Fibroblast of skin of back (primary cell): ENCODE measurements around the gene ZNF780A. TPM values are rescaled to one million over a fixed set of nuclear protein-coding genes. Genes with fewer than 3 reads are reported as not detected.
"Not testable (repeated sequence)": the region's sequence is repeated elsewhere in the genome, so short reads cannot be mapped to it uniquely, and the experiment has no call there.

Experiments
- DNase-seq: peaks from one replicate; pipeline ENCODE4 v3.0.0-alpha.2; 2013
- polyA plus RNA-seq, 2 experiments: library from polyadenylated mRNA; unstranded; fragments of 120-200 nt; gene quantifications; one replicate each; pipeline ENCODE4 v1.2.1, GENCODE V29; 2013; ENCODE audit not compliant: insufficient read length in 2 of 2

ZNF780A gene
- 5.7 TPM for polyA plus RNA-seq (2013, experiment 1 of 2; ENCODE audit: insufficient read length)
- polyA plus RNA-seq (2013, experiment 2 of 2; ENCODE audit: insufficient read length): 5.7 TPM

- peak; percentile 74 for DNase-seq
These were observed at the start of gene ZNF780A for GRCh38 chr19:40090241-40091204. Gene ZNF780A, minus strand, starts transcription at chr19:40090943. Its CDS starts 6,190 bp downstream, at chr19:40084753.

DNA sequence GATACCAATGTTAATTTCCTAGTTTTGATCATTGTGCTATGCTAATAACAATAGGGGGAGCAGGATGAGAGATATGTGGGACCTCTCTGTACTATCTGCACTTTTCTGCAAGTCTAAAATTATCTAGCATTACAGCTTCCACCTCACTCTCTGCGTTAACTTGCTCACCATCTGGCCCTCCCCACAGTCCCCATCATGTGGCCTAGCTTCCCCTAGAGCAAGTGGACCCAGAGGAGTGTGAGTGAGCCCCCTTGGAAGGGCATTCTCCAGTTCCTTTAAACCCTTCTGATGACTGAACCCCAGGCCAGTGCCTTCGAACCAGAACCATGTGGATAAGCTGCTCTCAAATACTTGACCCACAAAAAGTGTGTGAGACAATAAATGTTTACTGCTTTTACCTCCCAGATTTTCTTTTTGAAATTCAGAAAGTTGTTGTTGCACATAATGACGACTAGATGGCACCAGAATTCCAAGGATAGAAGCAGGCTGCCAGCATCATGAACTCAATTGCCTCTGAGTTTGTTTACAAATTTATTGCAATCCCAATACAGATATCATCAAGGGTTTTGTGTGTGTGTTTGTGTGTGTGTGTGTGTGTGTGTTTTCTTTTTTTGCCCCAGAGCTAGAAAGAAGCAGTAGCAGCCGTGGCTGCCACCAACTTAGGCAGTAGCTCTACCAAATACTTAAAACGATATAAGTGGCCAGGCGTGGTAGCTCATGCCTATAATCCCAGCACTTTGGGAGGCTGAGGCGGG is 49.0 kb upstream of the ZNF780A start:
- DNase-seq: peak; percentile 38

DNA sequence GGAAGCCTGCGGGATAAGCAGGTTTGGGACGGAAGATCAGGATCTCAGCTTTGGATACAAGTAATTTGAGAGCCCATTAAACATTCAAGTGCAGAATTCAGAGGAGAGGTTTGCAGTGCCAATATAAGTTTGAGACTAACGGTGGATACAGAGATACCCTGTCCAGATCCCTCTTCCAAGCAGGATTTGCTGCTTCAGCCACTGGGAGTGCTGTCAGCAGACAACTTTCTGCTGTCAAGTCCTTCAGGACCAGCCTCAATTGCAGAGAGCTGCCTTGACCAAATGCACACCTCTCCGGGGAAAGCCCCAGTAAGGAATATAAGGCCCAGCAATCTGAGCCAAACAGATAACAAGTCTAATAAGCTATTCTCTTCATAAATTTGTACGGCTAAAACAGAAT is 46.1 kb upstream of the ZNF780A start:
- DNase-seq: no peak

- DNase-seq: no peak
These were observed 44.1 kb upstream of the ZNF780A start for GRCh38 chr19:40134866-40135265.

- no peak for DNase-seq
These were observed 42.7 kb upstream of the ZNF780A start for GRCh38 chr19:40133491-40133890.

- no peak for DNase-seq
These were observed 39.3 kb upstream of the ZNF780A start for GRCh38 chr19:40130013-40130412.

DNA sequence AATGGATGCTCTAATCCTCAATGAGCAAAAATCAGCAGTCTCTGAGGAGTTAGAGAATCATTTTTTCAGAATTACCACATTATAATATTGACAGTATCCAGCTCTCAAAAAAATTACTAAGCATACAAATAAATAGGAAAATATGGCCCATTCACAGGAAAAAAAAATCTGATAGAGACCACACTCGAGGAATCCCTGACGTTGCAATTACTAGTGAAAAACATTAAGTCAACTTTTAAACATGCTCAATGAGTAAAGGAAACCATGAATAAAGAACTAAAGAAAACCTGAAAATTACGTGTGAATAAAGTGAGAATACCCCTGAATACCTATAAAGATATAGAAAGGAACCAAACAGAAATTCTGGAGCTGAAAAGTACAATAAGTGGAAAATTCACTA is 38.7 kb upstream of the ZNF780A start:
- DNase-seq: no peak

GRCh38 chr19:40128991-40129390 is 38.2 kb upstream of the ZNF780A start:
- DNase-seq: no peak

DNA sequence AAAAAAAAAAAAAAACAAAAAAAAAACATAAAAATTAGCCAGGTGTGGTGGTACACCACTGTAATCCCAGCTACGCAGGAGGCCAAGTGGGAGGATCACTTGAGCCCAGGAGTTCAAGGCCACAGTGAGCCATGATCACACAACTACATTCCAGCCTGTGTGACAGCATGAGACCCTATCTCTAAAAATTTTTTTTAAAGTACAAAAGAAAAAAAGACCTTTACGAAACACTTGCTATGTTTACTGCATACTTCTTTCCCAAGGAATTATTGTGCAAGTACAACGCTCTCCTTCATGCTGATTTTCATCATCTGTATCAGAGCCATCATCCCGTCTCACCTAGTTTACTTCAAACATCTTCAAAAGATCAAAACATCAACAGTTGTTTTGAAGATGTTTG is 28.6 kb upstream of the ZNF780A start:
- no peak for DNase-seq

GRCh38 chr19:40118638-40119037 is 27.9 kb upstream of the ZNF780A start:
- DNase-seq: not testable (repeated sequence)

DNA sequence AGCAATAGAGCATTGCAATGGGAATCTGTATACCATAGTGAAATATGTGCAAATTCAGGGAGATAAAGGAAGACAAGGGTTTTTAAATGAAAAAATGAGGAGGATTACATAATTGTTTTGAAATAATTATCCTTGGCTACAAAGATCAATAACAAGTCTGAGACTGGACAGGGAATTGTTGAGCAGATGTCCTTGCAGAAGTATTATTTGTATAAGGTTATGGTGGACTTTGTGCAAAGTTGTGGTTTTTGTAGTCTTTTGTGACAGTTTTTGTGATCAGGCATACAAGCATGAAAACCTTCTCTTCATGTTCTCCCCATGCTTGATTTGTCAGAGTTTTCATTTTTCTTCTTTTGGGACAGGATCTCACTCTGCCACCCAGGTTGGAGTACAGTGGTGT is 25.3 kb upstream of the ZNF780A start:
- DNase-seq: no peak

GRCh38 chr19:40114119-40114518 is 23.4 kb upstream of the ZNF780A start:
- DNase-seq: not testable (repeated sequence)

GRCh38 chr19:40112271-40112670 is 21.5 kb upstream of the ZNF780A start:
- not testable (repeated sequence) for DNase-seq

- DNase-seq: no peak
These were observed 19.8 kb upstream of the ZNF780A start for GRCh38 chr19:40110570-40110969.

- DNase-seq: no peak
These were observed 14.0 kb upstream of the ZNF780A start for GRCh38 chr19:40104754-40105153.

- DNase-seq: no peak
These were observed 12.9 kb upstream of the ZNF780A start for GRCh38 chr19:40103600-40103999.

DNA sequence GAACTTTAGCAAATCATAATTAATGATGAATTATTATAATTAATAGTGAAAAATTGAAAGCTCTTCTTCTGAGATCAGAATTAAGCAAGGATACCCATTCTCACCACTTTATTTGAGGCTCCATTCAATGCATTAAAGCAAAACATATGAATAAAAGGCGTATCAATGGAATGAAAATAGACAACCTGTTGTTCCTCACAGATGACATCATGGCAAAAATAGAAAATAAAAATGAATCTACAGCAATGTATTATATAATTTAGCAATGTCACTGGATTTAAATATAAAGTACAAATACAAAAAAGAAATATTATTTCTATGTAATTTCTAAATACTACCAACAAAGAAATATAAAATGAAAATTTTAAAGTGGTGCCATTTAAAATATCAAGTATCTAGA is 11.1 kb upstream of the ZNF780A start:
- DNase-seq: no peak

- DNase-seq: no peak
These were observed 2.7 kb upstream of the ZNF780A start for GRCh38 chr19:40093416-40093815.

GRCh38 chr19:40091205-40092129 is 724 bp upstream of the ZNF780A start:
- no peak for DNase-seq

DNA sequence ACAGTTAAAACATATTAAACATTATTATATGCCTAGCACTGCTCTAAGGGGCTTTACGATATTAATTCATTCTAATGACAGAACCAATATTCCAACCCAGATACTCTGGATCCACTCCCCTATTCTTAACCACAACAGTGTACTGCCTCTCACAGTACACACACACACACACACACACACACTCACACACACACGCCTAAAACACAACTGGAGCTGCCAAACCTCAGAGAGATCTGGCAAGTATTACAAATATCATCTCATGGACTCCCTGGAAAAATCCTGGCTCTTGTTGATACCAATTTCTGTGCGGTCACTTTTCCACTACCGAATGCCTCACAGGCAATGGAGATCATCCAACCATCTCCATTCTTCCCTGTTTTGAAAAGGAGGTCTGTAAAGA is 1.3 kb downstream of the ZNF780A start:
- no peak for DNase-seq

GRCh38 chr19:40088299-40089047 is 2.3 kb downstream of the ZNF780A start:
- no peak for DNase-seq

- DNase-seq: no peak
These were observed 5.8 kb downstream of the ZNF780A start for GRCh38 chr19:40084948-40085347.
